Activated naive CD4-positive, alpha-beta T cell treated with anti-CD3 and anti-CD28 coated beads, Interleukin-2, amount 10 ng/mL, durations not matched to agents 7 days and 5 days (primary cell): Measurements from ENCODE around the gene APOBEC4.
A peak's percentile ranks its signal among the peaks of the same experiment; 100 is the strongest.
"Not testable (repeated sequence)": the region's sequence is repeated elsewhere in the genome, so short reads cannot be mapped to it uniquely, and the experiment has no call there.

Experiments
- CTCF ChIA-PET: fragments of 350-600 bp; sonication (Branson Sonifier 250); formaldehyde crosslinking; loops from one replicate; lab custom pipeline; 2021; ENCODE audit warnings: antibody characterized with exemption; lab: Charles Lee
- DNase-seq: peaks from one replicate; pipeline ENCODE4 v3.0.0-alpha.2; 2020
- H3K27ac Mint-ChIP-seq: one replicate; pipeline ENCODE4 v1.8.0; 2021; ENCODE audit warnings: mild to moderate bottlenecking, moderate library complexity, mixed read lengths
- H3K27me3 Mint-ChIP-seq: one replicate; pipeline ENCODE4 v1.8.0; 2021; ENCODE audit warnings: mild to moderate bottlenecking, mixed read lengths
- H3K36me3 Mint-ChIP-seq: one replicate; pipeline ENCODE4 v1.8.0; 2021; ENCODE audit warnings: mixed read lengths
- H3K4me1 Mint-ChIP-seq: one replicate; pipeline ENCODE4 v1.8.0; 2021; ENCODE audit warnings: mixed read lengths
- H3K4me3 Mint-ChIP-seq: one replicate; pipeline ENCODE4 v1.8.0; 2021; ENCODE audit warnings: mild to moderate bottlenecking, moderate library complexity, mixed read lengths
- H3K9me3 Mint-ChIP-seq: one replicate; pipeline ENCODE4 v1.8.0; 2021; ENCODE audit warnings: mixed read lengths

APOBEC4 gene

DNA sequence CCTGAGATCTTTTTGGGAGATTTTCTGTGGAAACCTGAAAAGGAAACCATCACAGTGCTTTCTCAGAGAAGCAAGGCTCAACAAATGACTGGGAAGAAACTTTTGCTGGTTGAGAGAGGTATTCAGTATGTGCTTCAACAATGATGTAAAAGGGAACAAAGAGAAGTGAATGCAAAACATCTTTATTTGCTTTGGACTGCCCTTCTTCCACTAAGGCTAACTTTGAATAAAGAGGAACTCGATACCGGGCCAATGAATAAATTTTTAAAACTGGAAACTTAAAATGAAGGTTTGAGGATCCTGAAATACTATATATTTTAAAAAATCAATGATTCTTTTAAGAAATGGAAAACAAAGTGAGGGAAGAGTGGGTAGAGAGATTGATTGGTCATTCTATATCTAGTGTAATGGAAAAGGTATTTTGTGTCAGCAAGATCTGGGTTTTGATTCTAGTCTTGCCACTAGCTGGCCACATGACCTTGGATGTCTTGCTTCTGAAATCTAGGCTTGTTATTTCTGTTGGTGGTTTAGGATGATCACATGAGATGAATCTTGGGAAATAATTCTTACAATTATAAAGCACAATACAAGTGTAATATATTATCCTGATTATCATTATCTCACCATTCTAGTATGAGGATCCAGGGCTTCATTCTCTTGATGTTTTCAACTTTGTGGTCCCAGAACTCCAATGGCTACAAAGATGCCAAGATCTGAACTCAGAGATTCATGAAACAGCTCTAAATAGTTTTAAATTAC is 34.6 kb upstream of the APOBEC4 start:
- no peak for DNase-seq
- no peak overlapping the region for H3K4me3 Mint-ChIP-seq
- H3K4me1 Mint-ChIP-seq = no peaks in the 10 kb centered on the region
- peaks cover 11% of the 10 kb centered on the region for H3K27me3 Mint-ChIP-seq
- H3K27ac Mint-ChIP-seq = no peak overlapping the region
- H3K9me3 Mint-ChIP-seq = no peaks in the 10 kb centered on the region
- CTCF ChIA-PET = interaction anchor here (1.0 to 5.0 kb wide), 3 partner anchors 33 to 228 kb away, joined by 3 to 58 read pairs (median 47); partner anchors contain the start of gene APOBEC4
- H3K36me3 Mint-ChIP-seq = no peaks in the 10 kb centered on the region

DNA sequence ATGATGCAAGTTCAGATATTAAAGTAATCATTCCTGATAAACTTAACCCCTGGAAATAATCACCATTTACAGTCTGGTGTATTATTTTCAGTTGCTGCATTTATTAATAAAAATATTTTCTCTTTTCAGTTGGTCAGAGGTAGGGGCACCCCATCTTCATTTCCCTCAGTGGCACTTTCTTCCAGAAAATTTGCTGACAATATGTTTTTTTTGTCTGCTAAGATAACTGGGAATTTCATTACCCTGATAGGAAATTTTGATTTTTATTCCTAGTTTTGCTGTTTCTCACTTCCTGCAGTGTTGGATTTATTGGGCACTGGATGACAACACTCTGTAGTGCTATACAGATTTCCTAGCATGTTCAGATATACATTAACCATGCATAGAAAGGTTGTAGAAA is 33.1 kb upstream of the APOBEC4 start:
- CTCF ChIA-PET = interaction anchor here (1.3 to 5.0 kb wide), 5 partner anchors 8 to 230 kb away, joined by 3 to 58 read pairs (median 16); partner anchors contain the start of gene APOBEC4

GRCh38 chr1:183685112-183685713 is 32.1 kb upstream of the APOBEC4 start:
- DNase-seq = peak; percentile 37
- no peaks in the 10 kb centered on the region for H3K9me3 Mint-ChIP-seq
- H3K27me3 Mint-ChIP-seq = peaks cover 11% of the 10 kb centered on the region
- CTCF ChIA-PET = interaction anchor here (0.9 to 5.0 kb wide), 25 partner anchors 8 to 407 kb away, joined by 3 to 58 read pairs (median 4); partner anchors contain the start of genes APOBEC4 and ARPC5
- no peaks in the 10 kb centered on the region for H3K4me1 Mint-ChIP-seq
- no peak overlapping the region for H3K4me3 Mint-ChIP-seq
- H3K36me3 Mint-ChIP-seq = no peaks in the 10 kb centered on the region
- no peak overlapping the region for H3K27ac Mint-ChIP-seq

More for the DNA sequence above, 33.1 kb upstream of the APOBEC4 start:
- H3K9me3 Mint-ChIP-seq = no peaks in the 10 kb centered on the region
- no peaks in the 10 kb centered on the region for H3K4me1 Mint-ChIP-seq
- no peak overlapping the region for H3K4me3 Mint-ChIP-seq
- H3K27me3 Mint-ChIP-seq = peaks cover 11% of the 10 kb centered on the region
- no peak overlapping the region for H3K27ac Mint-ChIP-seq
- H3K36me3 Mint-ChIP-seq = no peaks in the 10 kb centered on the region
- DNase-seq = no peak

GRCh38 chr1:183679363-183679762 is 26.2 kb upstream of the APOBEC4 start:
- H3K4me1 Mint-ChIP-seq, DNase-seq, H3K27me3 Mint-ChIP-seq, H3K4me3 Mint-ChIP-seq, H3K27ac Mint-ChIP-seq, CTCF ChIA-PET, H3K9me3 Mint-ChIP-seq, H3K36me3 Mint-ChIP-seq: not testable (repeated sequence)

DNA sequence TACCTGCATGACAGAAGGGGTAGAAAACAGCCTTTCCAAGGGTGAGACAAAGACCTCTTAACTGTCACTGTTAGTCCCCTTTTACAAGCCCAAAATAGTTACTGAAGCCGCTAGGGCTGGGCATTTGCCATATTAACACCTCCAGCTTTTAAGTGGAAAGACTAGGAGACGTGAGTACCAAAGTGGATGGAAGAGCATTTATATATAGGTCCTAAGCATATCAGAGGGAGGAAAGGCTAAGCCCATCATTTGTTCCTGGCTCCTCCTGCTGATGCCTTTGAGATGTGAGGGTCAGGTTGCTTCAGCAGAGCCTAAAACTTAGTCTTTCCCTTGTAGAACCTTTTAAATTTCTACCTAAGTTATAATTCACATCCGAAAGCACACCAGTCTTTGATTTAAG is 25.7 kb upstream of the APOBEC4 start:
- no peak for DNase-seq
- H3K27me3 Mint-ChIP-seq = peaks cover 4% of the 10 kb centered on the region
- no peaks in the 10 kb centered on the region for H3K36me3 Mint-ChIP-seq
- no peaks in the 10 kb centered on the region for H3K4me1 Mint-ChIP-seq
- H3K9me3 Mint-ChIP-seq = no peaks in the 10 kb centered on the region
- CTCF ChIA-PET = no interaction called here
- no peak overlapping the region for H3K4me3 Mint-ChIP-seq
- no peak overlapping the region for H3K27ac Mint-ChIP-seq

DNA sequence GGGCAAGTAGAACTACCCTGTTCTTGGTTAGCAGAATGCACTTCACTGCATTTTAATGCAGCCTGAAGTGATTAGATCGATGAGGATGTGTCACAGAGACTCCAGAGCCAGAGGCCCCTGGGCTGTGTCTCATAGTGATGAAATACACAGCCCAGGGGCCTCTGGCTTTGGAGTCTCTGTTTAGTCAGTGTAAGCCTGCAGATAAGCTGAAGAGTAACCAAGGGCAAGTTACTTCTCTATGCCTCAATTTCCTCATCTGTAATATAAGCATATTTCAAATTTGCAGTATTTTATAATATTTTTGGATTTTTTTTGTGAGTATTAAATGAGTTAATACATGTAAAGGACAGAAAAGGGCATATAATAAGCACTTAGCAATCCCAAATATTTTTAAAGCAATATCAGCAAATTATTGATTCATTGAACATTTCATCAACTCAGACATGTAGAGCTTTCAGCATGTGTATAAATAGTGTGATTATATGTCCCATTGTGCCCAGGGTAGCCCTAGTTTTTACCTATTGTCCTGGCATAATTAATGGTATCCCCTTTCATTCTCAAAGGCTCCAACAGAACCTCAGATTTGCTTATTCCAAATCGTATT is 23.6 kb upstream of the APOBEC4 start:
- Mint-ChIP-seq H3K27ac (no peak overlapping the region), H3K27me3 (peaks cover 4% of the 10 kb centered on the region), H3K4me3 (no peak overlapping the region), H3K4me1 (no peaks in the 10 kb centered on the region), H3K36me3 (no peaks in the 10 kb centered on the region), H3K9me3 (no peaks in the 10 kb centered on the region)
- DNase-seq = no peak
- CTCF ChIA-PET = interaction anchor here (1.6 to 2.0 kb wide), 2 partner anchors 9 to 21 kb away, joined by 4 read pairs; no protein-coding TSS in a partner anchor

DNA sequence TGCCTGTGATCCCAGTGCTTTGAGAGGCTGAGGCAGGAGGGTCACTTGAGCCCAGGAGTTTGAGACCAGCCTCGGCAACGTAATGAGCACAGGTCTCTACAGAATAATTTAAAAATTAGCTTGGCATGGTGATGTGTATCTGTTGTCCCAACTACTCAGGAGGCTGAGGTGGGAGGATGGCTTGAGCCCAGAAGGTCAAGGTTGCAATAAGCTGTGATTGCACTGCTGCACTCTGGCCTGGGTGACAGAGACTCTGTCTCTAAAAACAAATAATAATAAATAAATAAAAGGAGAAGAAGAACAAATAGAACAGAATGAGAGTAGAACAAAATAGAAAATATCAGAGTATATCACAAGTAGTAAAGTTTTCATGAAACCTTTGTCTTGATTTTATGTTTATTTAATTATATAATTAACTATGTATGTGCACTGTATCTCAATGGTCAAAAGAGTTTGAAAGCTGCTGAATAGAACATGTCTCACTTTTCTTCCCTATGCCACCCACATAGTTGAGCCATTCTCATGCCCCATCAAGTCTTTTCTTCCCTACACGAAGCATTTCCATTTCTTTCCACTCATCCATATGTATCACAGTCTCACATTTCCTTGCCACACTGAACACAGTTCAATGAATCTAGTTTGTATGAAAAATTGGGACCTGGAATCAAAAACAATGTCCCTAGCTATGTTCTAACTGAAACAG is 22.9 kb upstream of the APOBEC4 start:
- H3K27ac Mint-ChIP-seq = no peak overlapping the region
- no peak overlapping the region for H3K4me3 Mint-ChIP-seq
- H3K27me3 Mint-ChIP-seq = peaks cover 4% of the 10 kb centered on the region
- H3K36me3 Mint-ChIP-seq = no peaks in the 10 kb centered on the region
- no peaks in the 10 kb centered on the region for H3K4me1 Mint-ChIP-seq
- CTCF ChIA-PET = interaction anchor here (1.6 to 2.0 kb wide), 2 partner anchors 9 to 21 kb away, joined by 4 read pairs; no protein-coding TSS in a partner anchor
- no peaks in the 10 kb centered on the region for H3K9me3 Mint-ChIP-seq
- DNase-seq = no peak

- Mint-ChIP-seq H3K9me3 (no peaks in the 10 kb centered on the region), H3K36me3 (no peaks in the 10 kb centered on the region), H3K27me3 (peaks cover 4% of the 10 kb centered on the region), H3K4me1 (no peaks in the 10 kb centered on the region), H3K4me3 (no peak overlapping the region), H3K27ac (no peak overlapping the region)
- DNase-seq = no peak
- CTCF ChIA-PET = interaction anchor here (1.6 kb wide), 1 partner anchor 20 kb away, joined by 4 read pairs; no protein-coding TSS in a partner anchor
These were observed 22.3 kb upstream of the APOBEC4 start for GRCh38 chr1:183675381-183675780.

GRCh38 chr1:183674886-183675285 is 21.8 kb upstream of the APOBEC4 start:
- no peak overlapping the region for H3K4me3 Mint-ChIP-seq
- peaks cover 4% of the 10 kb centered on the region for H3K27me3 Mint-ChIP-seq
- H3K27ac Mint-ChIP-seq = peak overlapping the region; percentile 15
- DNase-seq = no peak
- H3K36me3 Mint-ChIP-seq = no peaks in the 10 kb centered on the region
- no peaks in the 10 kb centered on the region for H3K9me3 Mint-ChIP-seq
- no peaks in the 10 kb centered on the region for H3K4me1 Mint-ChIP-seq
- CTCF ChIA-PET = interaction anchor here (1.5 to 1.6 kb wide), 2 partner anchors 10 to 19 kb away, joined by 3 to 4 read pairs; no protein-coding TSS in a partner anchor

GRCh38 chr1:183674339-183674738 is 21.2 kb upstream of the APOBEC4 start:
- H3K9me3 Mint-ChIP-seq = no peaks in the 10 kb centered on the region
- no peak for DNase-seq
- CTCF ChIA-PET = interaction anchor here (1.5 kb wide), 1 partner anchor 10 kb away, joined by 3 read pairs; no protein-coding TSS in a partner anchor
- H3K27ac Mint-ChIP-seq = no peak overlapping the region
- H3K36me3 Mint-ChIP-seq = no peaks in the 10 kb centered on the region
- no peak overlapping the region for H3K4me3 Mint-ChIP-seq
- H3K4me1 Mint-ChIP-seq = no peaks in the 10 kb centered on the region
- peaks cover 4% of the 10 kb centered on the region for H3K27me3 Mint-ChIP-seq

DNA sequence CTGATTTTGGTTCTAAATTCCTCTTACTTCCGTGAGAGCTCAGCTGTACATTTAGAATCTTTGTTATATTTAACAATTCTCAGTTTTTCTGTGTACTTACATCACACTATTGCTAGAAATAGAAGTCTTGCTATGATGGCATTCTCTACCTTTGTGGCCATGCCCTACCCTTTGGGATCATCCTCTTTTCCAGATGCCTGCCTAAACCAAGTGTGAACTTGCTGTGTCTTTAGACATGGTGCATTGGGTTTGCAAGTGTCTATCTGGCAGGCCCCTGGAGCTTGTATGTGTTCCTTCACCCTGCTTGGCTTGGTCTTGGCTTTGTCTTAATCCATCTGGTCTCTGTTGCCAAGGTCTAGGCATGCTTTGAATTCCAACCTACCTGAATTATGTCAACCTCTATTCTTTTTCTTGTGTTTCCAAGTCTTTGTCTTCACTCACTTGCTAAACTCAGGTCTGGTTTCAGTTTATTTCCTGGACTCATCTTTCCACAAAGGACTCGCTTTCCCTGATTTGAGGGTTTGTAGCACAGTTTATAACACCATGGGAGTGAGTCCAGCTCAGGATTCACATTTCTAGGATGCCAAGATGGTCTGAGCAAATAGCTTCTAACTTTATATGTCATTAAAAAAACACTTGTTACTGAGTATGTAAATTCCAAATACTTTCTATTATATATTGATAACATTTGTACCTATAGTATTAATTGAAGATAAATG is 20.6 kb upstream of the APOBEC4 start:
- Mint-ChIP-seq H3K27me3 (peaks cover 4% of the 10 kb centered on the region), H3K36me3 (no peaks in the 10 kb centered on the region)
- CTCF ChIA-PET = interaction anchor here (1.5 kb wide), 1 partner anchor 11 kb away, joined by 3 read pairs; no protein-coding TSS in a partner anchor

DNA sequence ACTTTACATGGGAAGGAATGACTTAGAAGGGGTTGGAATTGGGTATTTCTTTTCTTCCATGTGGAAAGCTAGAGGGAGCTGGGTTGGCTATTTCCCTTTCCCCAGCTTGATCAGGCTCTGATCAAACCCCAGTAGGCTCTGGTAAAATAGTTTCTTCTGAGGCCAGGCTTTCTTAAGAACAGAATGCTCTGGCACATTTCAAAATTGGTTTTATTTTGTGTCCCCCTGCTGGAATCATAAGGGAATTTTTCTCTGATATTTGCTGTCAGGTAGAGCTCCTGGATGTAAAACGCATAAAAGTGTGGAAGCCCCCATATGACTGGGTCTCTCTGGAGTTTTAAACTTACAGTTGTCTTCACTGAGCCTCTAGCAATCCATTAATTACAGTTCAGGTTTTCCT is 17.1 kb upstream of the APOBEC4 start:
- Mint-ChIP-seq H3K9me3 (no peaks in the 10 kb centered on the region), H3K27me3 (peaks cover 4% of the 10 kb centered on the region), H3K36me3 (no peaks in the 10 kb centered on the region), H3K27ac (no peak overlapping the region), H3K4me3 (no peak overlapping the region), H3K4me1 (no peaks in the 10 kb centered on the region)
- CTCF ChIA-PET = interaction anchor here (1.2 kb wide), 1 partner anchor 15 kb away, joined by 11 read pairs; no protein-coding TSS in a partner anchor
- no peak for DNase-seq

More for the DNA sequence above, 20.6 kb upstream of the APOBEC4 start:
- Mint-ChIP-seq H3K4me3 (no peak overlapping the region), H3K27ac (no peak overlapping the region), H3K9me3 (no peaks in the 10 kb centered on the region), H3K4me1 (no peaks in the 10 kb centered on the region)
- DNase-seq = no peak

GRCh38 chr1:183656355-183656754 is 3.2 kb upstream of the APOBEC4 start:
- H3K36me3 Mint-ChIP-seq = no peaks in the 10 kb centered on the region
- H3K27me3 Mint-ChIP-seq = no peaks in the 10 kb centered on the region
- peaks cover 29% of the 10 kb centered on the region for H3K4me1 Mint-ChIP-seq
- no peak overlapping the region for H3K4me3 Mint-ChIP-seq
- DNase-seq = no peak
- CTCF ChIA-PET = interaction anchor here (1.3 to 6.2 kb wide), 10 partner anchors 9 to 565 kb away, joined by 3 to 140 read pairs (median 8); partner anchors contain the start of gene ARPC5
- no peak overlapping the region for H3K27ac Mint-ChIP-seq
- no peaks in the 10 kb centered on the region for H3K9me3 Mint-ChIP-seq
